T-helper 2 cell (primary cell): Measurements from ENCODE around the gene BIRC3.

ENCODE experiments used
- DNase-seq, 5 experiments: peaks; one replicate each; pipeline versions ENCODE4 v3.0.0 to v3.0.0-alpha.2; 2012 to 2022
- total RNA-seq, 2 donors: gene quantifications; one replicate each; lab custom pipeline; 2026; lab: John Stamatoyannopoulos, UW

BIRC3 gene
- 422 to 635 reads per million in 2 donors for total RNA-seq

DNA sequence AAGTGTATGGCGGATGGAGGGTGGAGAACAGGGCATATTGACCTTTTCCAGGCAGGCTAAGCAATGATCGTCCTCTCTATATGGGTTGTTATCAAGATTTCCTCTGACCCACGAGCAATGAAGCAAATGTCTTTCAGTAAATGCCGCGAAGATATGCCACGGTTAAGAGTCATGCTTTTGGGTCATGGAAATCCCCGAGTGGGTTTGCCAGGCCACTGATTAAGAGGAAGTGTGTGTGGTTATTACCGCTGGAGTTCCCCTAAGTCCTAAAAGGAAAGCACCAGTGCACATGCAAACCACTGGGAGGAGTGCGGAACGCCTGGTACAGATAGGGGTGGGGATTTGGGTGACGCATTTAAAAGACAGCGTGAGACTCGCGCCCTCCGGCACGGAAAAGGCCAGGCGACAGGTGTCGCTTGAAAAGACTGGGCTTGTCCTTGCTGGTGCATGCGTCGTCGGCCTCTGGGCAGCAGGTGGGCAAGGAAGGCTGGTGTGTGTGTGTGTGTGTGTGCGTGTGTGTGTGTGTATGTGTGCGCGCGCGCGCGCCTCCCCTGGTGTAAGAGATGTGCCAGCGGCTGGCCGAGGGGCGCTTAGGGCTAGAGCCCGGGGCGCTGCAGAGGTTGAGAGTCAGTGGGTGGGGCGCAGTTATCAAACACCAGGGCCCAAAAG, at the start of gene BIRC3:
BIRC3 (plus strand) TSS at position 386 of the 669 bp plus-strand sequence. CDS start 7,026 bp downstream, outside the sequence.
- DNase-seq: peak; percentile 75 to 99 (median 91)

- DNase-seq: peak in 1 of 5 experiments; percentile 8
Observed at GRCh38 chr11:102267609-102268008, 49.7 kb upstream of the BIRC3 start.

DNA sequence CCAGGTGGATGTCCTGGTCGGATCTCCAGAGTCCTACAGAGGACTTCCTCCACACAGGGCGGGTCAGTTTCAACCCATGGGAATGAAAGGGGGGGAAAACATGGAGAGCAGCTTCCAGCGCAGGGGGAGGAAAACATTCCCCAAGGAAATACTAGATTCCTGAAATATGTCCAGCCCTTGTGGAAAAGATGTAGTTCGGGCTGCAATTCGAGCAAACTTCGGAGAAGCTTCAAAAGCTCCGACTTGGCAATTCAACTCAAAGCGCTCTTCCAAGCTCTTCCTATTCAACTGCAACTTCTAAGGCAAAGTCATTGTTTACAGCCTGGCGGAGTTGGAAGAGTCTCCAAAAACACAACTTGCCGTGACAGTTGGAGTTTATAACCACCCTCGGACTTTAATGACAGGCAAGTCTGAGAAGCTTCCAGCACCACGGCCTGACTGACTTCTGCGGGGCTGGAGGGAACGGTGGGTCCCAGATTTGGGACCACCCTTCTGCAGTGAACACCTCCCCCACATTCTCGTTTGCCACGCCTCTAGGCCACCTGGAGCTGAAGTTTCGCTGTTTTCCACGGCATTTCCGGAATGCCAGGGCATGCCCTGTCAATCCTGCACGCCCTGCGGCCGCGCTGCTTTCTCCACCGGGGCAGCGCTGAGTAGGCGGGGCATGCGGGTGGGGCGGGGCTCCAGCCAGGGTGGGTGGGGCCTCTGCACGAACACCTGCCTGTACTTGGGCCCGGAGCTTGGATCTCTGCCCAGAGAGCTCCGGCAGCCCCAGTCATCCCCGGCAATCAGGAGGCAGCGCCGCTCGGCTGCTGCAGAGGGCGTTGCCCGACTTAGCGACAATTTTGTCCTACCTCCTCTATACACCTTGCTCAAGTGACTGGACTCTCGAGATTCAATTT, 49.0 kb upstream of the BIRC3 start:
- DNase-seq: peak; percentile 56 to 80 (median 73)

GRCh38 chr11:102268985-102269470, 48.3 kb upstream of the BIRC3 start:
- no peak for DNase-seq

DNA sequence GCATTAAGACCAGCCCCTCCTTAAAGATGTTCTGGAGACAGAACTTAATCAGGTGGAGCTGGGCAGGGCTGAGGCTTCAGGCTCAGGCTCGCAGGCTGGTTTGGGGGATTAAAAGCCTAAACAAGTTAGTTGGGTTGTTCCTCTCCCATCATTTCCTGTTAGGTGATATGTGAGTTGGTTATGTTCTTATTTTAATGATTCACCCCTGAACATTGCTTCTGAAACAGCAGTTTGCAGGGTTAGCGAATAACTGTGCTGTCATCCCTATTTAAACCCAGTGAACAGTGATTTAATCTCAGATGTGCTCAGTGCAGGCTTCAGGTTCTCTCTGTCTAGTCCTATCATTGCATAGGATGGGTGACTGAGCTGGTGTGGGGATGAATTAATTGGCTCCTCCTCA, 47.4 kb upstream of the BIRC3 start:
- DNase-seq: no peak

- DNase-seq: peak in 1 of 5 experiments; percentile 18
Observed at GRCh38 chr11:102272047-102272824, 45.0 kb upstream of the BIRC3 start.

- no peak for DNase-seq
Observed at GRCh38 chr11:102274628-102275027, 42.7 kb upstream of the BIRC3 start.

GRCh38 chr11:102276362-102276761, 40.9 kb upstream of the BIRC3 start:
- DNase-seq: no peak

DNA sequence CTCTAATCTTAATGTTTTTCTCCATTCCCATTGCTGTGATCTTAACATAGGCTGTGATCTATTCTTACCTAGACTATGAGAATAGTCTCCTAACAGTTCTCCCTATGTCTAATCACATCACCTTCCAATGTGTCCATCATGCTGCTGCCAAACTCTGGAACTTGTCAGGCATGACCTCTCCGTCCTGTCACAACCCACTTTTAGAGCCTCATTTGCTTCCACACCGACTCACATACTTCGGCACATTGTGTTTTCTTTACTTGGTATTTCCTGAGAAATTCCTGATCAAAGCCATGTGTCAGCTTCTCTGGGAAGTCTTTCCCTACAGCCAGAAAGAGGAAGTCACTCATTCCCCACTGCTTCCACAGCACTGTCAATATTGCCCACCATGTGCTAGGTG, 40.5 kb upstream of the BIRC3 start:
- DNase-seq: no peak

DNA sequence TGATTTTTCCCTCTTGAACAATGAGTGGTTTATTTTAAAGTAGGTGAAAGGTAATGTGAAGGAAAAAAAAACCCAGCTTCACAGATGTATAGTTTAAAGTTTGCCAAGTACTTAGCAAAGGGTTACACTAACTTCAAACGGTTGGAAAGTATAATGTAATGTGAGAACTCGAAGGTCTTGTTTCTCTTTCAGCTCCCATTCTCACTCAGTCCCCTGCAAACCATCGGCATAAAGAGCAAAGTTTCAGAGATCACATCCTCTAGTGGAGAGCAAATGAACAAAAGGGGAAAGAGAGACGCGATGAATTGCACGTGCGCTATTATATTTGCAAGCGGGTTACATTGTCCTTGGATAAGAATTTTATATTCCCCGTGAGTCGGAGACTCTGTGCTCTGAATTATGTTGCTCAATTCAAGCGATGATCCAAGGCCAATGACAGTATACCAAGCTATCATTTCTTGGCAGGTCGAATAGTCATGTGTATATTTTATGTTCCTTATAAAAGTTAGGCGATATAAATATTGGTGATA, 37.6 kb upstream of the BIRC3 start:
- peak in 1 of 5 experiments; percentile 60 for DNase-seq

DNA sequence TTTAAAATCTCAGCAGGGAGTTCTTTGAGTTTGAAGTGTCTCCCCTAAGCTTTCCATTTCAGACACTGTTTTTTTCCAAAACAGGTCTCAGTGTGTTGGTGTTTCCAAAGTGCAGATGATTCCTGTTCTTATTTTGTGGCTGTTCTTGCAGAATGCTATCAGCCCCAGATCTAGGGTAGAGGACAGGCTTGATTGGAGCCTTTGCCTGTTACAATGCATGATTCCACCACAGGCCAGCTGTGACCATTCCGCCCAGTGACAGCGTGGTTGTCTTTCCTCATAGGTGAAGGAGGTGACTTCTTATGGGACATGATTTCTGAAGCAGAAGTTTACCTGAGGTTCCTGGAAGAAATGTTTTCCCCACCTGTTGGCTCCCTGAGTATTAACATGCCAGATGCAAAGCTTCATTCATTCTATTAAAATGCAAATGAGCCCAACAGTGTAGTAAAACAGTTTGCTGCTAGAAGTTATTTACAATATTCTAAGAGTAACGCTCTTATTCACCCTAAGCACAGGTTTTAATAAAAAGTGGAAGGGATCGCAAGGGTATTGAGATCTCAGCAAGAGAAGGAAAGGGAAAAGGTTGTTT, 36.9 kb upstream of the BIRC3 start:
- DNase-seq: no peak

GRCh38 chr11:102283116-102283485, 34.2 kb upstream of the BIRC3 start:
- DNase-seq: no peak

DNA sequence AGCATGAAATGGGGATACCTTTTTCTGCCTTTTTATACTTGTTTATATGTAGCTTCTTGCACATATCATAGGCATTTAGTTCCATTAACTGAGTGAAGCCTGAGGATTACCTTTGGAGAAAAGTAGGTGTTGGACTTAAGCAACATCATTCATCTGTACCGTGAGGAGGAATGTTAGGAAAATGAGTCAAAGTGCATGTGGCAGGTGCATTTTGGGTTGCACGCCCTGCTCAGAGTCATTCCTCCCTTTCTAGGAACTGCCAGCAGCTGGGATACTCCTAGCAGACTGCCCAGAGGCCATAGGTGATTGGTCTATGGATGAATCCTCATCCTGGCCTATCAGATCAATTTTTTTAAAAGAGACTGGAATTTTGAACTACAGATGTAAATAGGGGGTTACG, 33.3 kb upstream of the BIRC3 start:
- no peak for DNase-seq

- DNase-seq: no peak
Observed at GRCh38 chr11:102286292-102286691, 31.0 kb upstream of the BIRC3 start.

DNA sequence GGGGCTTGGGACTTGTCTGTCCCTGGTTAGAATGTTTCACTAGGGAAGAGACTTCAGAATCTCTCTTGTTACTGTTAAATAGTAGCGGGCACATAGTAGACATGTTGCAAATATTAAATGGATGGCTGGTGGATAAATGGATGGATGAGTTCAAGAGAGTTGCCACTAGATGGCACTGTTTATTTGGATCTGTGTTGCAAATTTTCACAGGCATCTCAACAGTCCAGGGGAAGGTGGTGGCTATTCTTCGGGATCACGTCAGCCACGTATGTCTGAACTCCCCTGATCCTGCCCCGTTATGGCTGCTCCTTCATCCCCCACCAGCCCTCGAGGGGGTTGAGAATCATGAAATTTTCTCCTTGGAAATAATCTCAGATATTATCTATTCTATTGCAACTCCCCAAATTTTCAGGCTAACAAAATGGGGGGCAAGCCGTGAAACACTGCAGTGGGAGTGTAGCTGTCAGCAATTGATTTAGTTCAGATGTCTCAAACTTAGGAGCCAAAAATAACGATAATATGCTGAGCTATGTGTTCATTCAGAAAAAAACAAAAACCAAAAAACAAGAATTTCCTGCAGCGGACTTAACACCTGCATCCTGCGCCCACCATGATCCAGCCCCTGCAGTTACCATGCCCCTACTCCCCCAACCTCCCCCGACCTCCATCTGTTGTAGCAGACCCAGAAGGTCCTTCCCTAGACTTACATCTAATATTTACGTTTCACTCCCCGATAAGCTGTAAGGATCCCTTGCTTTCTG, 29.1 kb upstream of the BIRC3 start:
- peak in 2 of 5 experiments; percentile 50 to 75 for DNase-seq

- DNase-seq: no peak
Observed at GRCh38 chr11:102288725-102289083, 28.6 kb upstream of the BIRC3 start.

GRCh38 chr11:102289592-102289991, 27.7 kb upstream of the BIRC3 start:
- DNase-seq: no peak

DNA sequence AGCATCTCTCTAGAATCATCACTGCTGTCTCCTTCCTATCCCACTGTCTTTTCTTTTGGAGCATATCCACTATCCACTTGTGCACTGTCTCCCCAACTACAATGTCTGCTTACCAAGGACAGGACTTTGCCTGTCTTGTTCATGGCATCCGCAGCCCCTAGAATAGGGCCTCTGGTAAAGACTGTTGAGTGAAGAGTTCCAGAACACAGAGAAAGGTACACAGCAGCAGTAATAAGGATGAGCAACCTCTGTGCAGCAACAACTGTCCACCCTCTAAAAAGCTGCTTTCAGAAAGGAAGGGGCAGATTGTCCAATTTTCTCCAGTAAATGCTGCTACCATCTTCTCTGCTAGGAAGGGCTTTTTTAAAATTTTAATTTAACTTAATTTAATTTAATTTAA, 25.5 kb upstream of the BIRC3 start:
- no peak for DNase-seq

- no peak for DNase-seq
Observed at GRCh38 chr11:102292933-102293332, 24.4 kb upstream of the BIRC3 start.

GRCh38 chr11:102293873-102294601, 23.2 kb upstream of the BIRC3 start:
- peak in 2 of 5 experiments; percentile 55 to 85 for DNase-seq

DNA sequence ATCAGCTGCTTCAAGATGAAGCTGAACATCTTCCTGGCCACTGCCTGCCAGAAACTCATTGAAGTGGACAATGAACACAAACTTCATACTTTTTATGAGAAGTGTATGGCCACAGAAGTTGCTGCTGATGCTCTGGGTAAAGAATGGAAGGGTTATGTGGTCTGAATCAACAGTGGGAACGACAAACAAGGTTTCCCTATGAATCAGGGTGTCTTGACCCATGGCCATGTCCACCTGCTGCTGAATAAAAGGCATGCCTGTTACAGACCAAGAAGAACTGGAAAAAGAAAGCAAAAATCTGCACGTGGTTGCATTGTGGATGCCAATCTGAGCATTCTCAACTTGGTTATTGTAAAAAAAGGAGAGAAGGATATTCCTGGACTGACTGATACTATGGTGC, 22.2 kb upstream of the BIRC3 start:
- no peak for DNase-seq
